Liver (tissue), 3 donors: ENCODE data around the gene RALGAPA2.

Source experiments
- EGR1 ChIP-seq, 2 donors: IDR thresholded peaks; 2 replicates each; pipeline ENCODE4 v1.6.1; 2016 to 2018; ENCODE audit warnings: antibody characterized with exemption in 2 of 2, low read depth in 2 of 2
- FOXA1 ChIP-seq: IDR thresholded peaks from 2 replicates; pipeline ENCODE4 v1.6.1; 2016; ENCODE audit warnings: antibody characterized with exemption
- HNF4G ChIP-seq: IDR thresholded peaks from 2 replicates; pipeline ENCODE4 v1.6.1; 2016; ENCODE audit warnings: antibody characterized with exemption
- JUND ChIP-seq, 2 donors: IDR thresholded peaks; 2 replicates each; pipeline ENCODE4 v1.6.1; 2016; ENCODE audit warnings: antibody characterized with exemption in 2 of 2
- RAD21 ChIP-seq, 2 donors: IDR thresholded peaks; 2 replicates each; pipeline ENCODE4 v1.6.1; 2016; ENCODE audit warnings: antibody characterized with exemption in 2 of 2, mild to moderate bottlenecking in 2 of 2
- SP1 ChIP-seq: IDR thresholded peaks from 2 replicates; pipeline ENCODE4 v1.6.1; 2018; ENCODE audit warnings: antibody characterized with exemption, mild to moderate bottlenecking
- TAF1 ChIP-seq: conservative IDR thresholded peaks from 2 replicates; pipeline ENCODE4 v1.6.1; 2016; ENCODE audit warnings: antibody characterized with exemption, mild to moderate bottlenecking
- YY1 ChIP-seq: IDR thresholded peaks from 2 replicates; pipeline ENCODE4 v1.6.1; 2016; ENCODE audit warnings: antibody characterized with exemption, mild to moderate bottlenecking
- TF ChIP-seq, protein P1 (sequence below): fragments of 150-350 bp; IDR thresholded peaks from 2 replicates; pipeline ENCODE4 v1.5.1; 2017; ENCODE audit warnings: improper control_type of control experiment, low read depth, low read length; ENCODE audit not compliant: missing input control
- TF ChIP-seq, protein P2 (sequence below): IDR thresholded peaks from 2 replicates; pipeline ENCODE4 v1.6.1; 2016; ENCODE audit warnings: antibody characterized with exemption
- TF ChIP-seq, protein P3 (sequence below): IDR thresholded peaks from 2 replicates; pipeline ENCODE4 v1.6.1; 2016; ENCODE audit warnings: antibody characterized with exemption, mild to moderate bottlenecking
- TF ChIP-seq, protein P4 (sequence below): IDR thresholded peaks from 2 replicates; pipeline ENCODE4 v1.6.1; 2016; ENCODE audit warnings: antibody characterized with exemption
- donor health status: healthy.
- donor health status: healthy.

DNA sequence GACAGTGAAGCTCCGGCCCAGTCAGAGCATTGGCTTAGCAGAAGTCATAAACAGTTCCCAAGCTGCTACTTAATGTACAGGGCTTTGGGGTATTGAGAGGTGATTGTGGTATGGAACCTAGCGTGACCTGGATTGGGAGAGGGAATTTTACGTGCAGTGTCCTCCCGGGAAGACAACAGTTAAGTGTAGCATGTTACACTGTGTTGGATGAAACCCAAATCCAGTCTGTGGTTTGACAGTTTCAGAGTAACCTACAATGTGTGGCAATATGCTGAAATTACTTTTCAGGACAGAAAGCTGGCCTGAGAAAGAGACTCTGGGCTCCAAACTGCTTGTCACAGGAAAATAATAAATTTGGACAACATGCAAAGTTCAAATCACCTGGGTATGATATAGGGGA lies 28.1 kb upstream of the RALGAPA2 start:
- TF ChIP-seq, protein P1, sequence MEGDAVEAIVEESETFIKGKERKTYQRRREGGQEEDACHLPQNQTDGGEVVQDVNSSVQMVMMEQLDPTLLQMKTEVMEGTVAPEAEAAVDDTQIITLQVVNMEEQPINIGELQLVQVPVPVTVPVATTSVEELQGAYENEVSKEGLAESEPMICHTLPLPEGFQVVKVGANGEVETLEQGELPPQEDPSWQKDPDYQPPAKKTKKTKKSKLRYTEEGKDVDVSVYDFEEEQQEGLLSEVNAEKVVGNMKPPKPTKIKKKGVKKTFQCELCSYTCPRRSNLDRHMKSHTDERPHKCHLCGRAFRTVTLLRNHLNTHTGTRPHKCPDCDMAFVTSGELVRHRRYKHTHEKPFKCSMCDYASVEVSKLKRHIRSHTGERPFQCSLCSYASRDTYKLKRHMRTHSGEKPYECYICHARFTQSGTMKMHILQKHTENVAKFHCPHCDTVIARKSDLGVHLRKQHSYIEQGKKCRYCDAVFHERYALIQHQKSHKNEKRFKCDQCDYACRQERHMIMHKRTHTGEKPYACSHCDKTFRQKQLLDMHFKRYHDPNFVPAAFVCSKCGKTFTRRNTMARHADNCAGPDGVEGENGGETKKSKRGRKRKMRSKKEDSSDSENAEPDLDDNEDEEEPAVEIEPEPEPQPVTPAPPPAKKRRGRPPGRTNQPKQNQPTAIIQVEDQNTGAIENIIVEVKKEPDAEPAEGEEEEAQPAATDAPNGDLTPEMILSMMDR, result no peak
- no peak for TF ChIP-seq TAF1
- TF ChIP-seq, protein P2, sequence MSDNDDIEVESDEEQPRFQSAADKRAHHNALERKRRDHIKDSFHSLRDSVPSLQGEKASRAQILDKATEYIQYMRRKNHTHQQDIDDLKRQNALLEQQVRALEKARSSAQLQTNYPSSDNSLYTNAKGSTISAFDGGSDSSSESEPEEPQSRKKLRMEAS, result no peak
- TF ChIP-seq, protein P3, sequence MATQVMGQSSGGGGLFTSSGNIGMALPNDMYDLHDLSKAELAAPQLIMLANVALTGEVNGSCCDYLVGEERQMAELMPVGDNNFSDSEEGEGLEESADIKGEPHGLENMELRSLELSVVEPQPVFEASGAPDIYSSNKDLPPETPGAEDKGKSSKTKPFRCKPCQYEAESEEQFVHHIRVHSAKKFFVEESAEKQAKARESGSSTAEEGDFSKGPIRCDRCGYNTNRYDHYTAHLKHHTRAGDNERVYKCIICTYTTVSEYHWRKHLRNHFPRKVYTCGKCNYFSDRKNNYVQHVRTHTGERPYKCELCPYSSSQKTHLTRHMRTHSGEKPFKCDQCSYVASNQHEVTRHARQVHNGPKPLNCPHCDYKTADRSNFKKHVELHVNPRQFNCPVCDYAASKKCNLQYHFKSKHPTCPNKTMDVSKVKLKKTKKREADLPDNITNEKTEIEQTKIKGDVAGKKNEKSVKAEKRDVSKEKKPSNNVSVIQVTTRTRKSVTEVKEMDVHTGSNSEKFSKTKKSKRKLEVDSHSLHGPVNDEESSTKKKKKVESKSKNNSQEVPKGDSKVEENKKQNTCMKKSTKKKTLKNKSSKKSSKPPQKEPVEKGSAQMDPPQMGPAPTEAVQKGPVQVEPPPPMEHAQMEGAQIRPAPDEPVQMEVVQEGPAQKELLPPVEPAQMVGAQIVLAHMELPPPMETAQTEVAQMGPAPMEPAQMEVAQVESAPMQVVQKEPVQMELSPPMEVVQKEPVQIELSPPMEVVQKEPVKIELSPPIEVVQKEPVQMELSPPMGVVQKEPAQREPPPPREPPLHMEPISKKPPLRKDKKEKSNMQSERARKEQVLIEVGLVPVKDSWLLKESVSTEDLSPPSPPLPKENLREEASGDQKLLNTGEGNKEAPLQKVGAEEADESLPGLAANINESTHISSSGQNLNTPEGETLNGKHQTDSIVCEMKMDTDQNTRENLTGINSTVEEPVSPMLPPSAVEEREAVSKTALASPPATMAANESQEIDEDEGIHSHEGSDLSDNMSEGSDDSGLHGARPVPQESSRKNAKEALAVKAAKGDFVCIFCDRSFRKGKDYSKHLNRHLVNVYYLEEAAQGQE, result no peak
- TF ChIP-seq, protein P4, sequence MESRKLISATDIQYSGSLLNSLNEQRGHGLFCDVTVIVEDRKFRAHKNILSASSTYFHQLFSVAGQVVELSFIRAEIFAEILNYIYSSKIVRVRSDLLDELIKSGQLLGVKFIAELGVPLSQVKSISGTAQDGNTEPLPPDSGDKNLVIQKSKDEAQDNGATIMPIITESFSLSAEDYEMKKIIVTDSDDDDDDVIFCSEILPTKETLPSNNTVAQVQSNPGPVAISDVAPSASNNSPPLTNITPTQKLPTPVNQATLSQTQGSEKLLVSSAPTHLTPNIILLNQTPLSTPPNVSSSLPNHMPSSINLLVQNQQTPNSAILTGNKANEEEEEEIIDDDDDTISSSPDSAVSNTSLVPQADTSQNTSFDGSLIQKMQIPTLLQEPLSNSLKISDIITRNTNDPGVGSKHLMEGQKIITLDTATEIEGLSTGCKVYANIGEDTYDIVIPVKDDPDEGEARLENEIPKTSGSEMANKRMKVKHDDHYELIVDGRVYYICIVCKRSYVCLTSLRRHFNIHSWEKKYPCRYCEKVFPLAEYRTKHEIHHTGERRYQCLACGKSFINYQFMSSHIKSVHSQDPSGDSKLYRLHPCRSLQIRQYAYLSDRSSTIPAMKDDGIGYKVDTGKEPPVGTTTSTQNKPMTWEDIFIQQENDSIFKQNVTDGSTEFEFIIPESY, result no peak
- peak in 1 of 2 donors; percentile 45 for TF ChIP-seq RAD21 (IDR thresholded peaks at IDR 0.05)
- no peak for TF ChIP-seq EGR1 (IDR thresholded peaks at IDR 0.05; ENCODE audit: low read depth in 2 of 2)
- TF ChIP-seq FOXA1, result no peak
- TF ChIP-seq JUND (IDR thresholded peaks at IDR 0.05), result no peak
- peak; percentile 65 for TF ChIP-seq SP1
- TF ChIP-seq YY1, result no peak
- no peak for TF ChIP-seq HNF4G
